PC-3 (cell line): ENCODE data around the gene CYSLTR1. TPM values are rescaled to one million over a fixed set of nuclear protein-coding genes. Genes with fewer than 3 reads are reported as not detected.
A peak's percentile ranks its signal among the peaks of the same experiment; 100 is the strongest.
"Not testable (repeated sequence)": the region's sequence is repeated elsewhere in the genome, so short reads cannot be mapped to it uniquely, and the experiment has no call there.

Source experiments
- ATAC-seq: fragments of 200-7000 bp; cut with Tn5 transposase; 2 replicates; pipeline ENCODE4 v1.9.1; 2020; ENCODE audit warnings: mild to moderate bottlenecking, moderate library complexity
- BruUV-seq: library from RNA; stranded (reverse); fragments of 400-500 nt; replicated peaks from 2 replicates; lab custom pipeline; 2021; lab: Mats Ljungman, UMichigan
- CTCF ChIA-PET: fragments of 300-600 bp; sonication (Branson Sonifier 250); formaldehyde crosslinking; loops from one replicate; lab custom pipeline; 2022; ENCODE audit warnings: antibody characterized with exemption; lab: Charles Lee
- POLR2A ChIA-PET: fragments of 300-600 bp; sonication (Branson Sonifier 250); formaldehyde crosslinking; loops from one replicate; lab custom pipeline; 2022; ENCODE audit warnings: antibody characterized with exemption; ENCODE audit not compliant: unreplicated experiment; lab: Charles Lee
- DNase-seq: peaks from one replicate; pipeline ENCODE4 v3.0.0-alpha.2; 2015
- H2AFZ ChIP-seq: fragments of 300-600 bp; sonication (generic); 2 replicates; pipeline ENCODE4 v1.6.0; 2016; ENCODE audit warnings: antibody characterized with exemption, low read length
- H3F3A ChIP-seq: fragments of 300-600 bp; sonication (generic); one replicate; pipeline ENCODE4 v1.6.0; 2017; ENCODE audit warnings: antibody characterized with exemption, low read length, control low read depth, mild to moderate bottlenecking; ENCODE audit not compliant: unreplicated experiment
- H3K27ac ChIP-seq: fragments of 300-600 bp; sonication (generic); 2 replicates; pipeline ENCODE4 v1.5.1; 2016; ENCODE audit warnings: mild to moderate bottlenecking, low read length
- H3K27me3 ChIP-seq: fragments of 300-600 bp; sonication (generic); 2 replicates; pipeline ENCODE4 v1.6.1; 2016; ENCODE audit warnings: low read length, mixed read lengths
- H3K36me3 ChIP-seq: fragments of 300-600 bp; sonication (generic); 2 replicates; pipeline ENCODE4 v1.6.1; 2016; ENCODE audit warnings: low read depth, mixed run types, low read length, mixed read lengths
- H3K4me1 ChIP-seq: fragments of 300-600 bp; sonication (generic); 2 replicates; pipeline ENCODE4 v1.5.1; 2016; ENCODE audit warnings: low read length; ENCODE audit not compliant: insufficient read depth
- H3K4me2 ChIP-seq: fragments of 300-600 bp; sonication (generic); 2 replicates; pipeline ENCODE4 v1.6.0; 2016; ENCODE audit warnings: low read length
- H3K4me3 ChIP-seq: fragments of 300-600 bp; sonication (generic); 2 replicates; pipeline ENCODE4 v1.5.1; 2016; ENCODE audit warnings: mild to moderate bottlenecking, low read length, mixed read lengths
- H3K79me2 ChIP-seq: fragments of 300-600 bp; sonication (generic); 2 replicates; pipeline ENCODE4 v1.6.1; 2017; ENCODE audit warnings: low read length, mixed read lengths
- H3K9ac ChIP-seq: fragments of 300-600 bp; sonication (generic); 2 replicates; pipeline ENCODE4 v1.6.0; 2016; ENCODE audit warnings: mild to moderate bottlenecking, low read length
- H3K9me2 ChIP-seq: fragments of 300-600 bp; sonication (generic); replicated peaks from 2 replicates; pipeline ENCODE4 v1.6.1; 2016; ENCODE audit warnings: mixed run types, low read length, mixed read lengths
- H3K9me3 ChIP-seq: fragments of 300-600 bp; sonication (generic); 2 replicates; pipeline ENCODE4 v1.6.1; 2016; ENCODE audit warnings: low read length, mixed read lengths
- H4K20me1 ChIP-seq: fragments of 300-600 bp; sonication (generic); 2 replicates; pipeline ENCODE4 v1.6.1; 2016; ENCODE audit warnings: low read length, mixed read lengths
- CTCF ChIP-seq: fragments of 300-600 bp; sonication (generic); conservative IDR thresholded peaks from 2 replicates; pipeline ENCODE4 v1.5.1; 2017; ENCODE audit warnings: antibody characterized with exemption, low read depth, mild to moderate bottlenecking, low read length
- EZH2 ChIP-seq: fragments of 300-600 bp; sonication (generic); IDR thresholded peaks from one replicate; pipeline ENCODE4 v1.6.1; 2017; ENCODE audit warnings: antibody characterized with exemption, mild to moderate bottlenecking, low read length; ENCODE audit not compliant: unreplicated experiment
- EZH2phosphoT487 ChIP-seq: fragments of 300-600 bp; sonication (generic); IDR thresholded peaks from 2 replicates; pipeline ENCODE4 v1.6.1; 2018; ENCODE audit warnings: mild to moderate bottlenecking, antibody characterized with exemption, low read length, borderline replicate concordance
- intact Hi-C: fragments of 100-400 bp; cut with micrococcal nuclease; formaldehyde crosslinking; loops from 2 replicates; pipeline ENCODE4 v1.9.0; 2023
- total RNA-seq: library from RNA; depleted of rRNA; stranded (reverse); fragments of >200 nt; gene quantifications from 2 replicates; pipeline ENCODE4 v1.2.3, GENCODE V29; 2014

CYSLTR1 gene
- total RNA-seq, 1 experiment from 2014 or later: not detected

GRCh38 chrX:78307665-78308064 lies 19.7 kb downstream of the CYSLTR1 start:
- DNase-seq: peak; percentile 82
- intact Hi-C loops: no loop called here
- no peak overlapping the region for H3K9ac ChIP-seq
- H2AFZ ChIP-seq: no peak overlapping the region
- no peaks in the 10 kb centered on the region for H3K79me2 ChIP-seq
- no peaks in the 10 kb centered on the region for H3K27me3 ChIP-seq
- TF ChIP-seq EZH2 (no peak), EZH2phosphoT487 (no peak), CTCF (no peak)
- no peaks in the 10 kb centered on the region for H3K9me3 ChIP-seq
- H4K20me1 ChIP-seq: no peaks in the 10 kb centered on the region
- BruUV-seq: no TSS peak
- no peak overlapping the region for H3K4me3 ChIP-seq
- H3F3A ChIP-seq: no peaks in the 10 kb centered on the region
- H3K4me2 ChIP-seq: no peak overlapping the region
- ATAC-seq: peak; percentile 52
- CTCF ChIA-PET: no interaction called here
- no peaks in the 10 kb centered on the region for H3K36me3 ChIP-seq
- H3K9me2 ChIP-seq: no peaks in the 10 kb centered on the region
- H3K4me1 ChIP-seq: peaks cover 52% of the 10 kb centered on the region
- peak overlapping the region; percentile 58 for H3K27ac ChIP-seq
- POLR2A ChIA-PET: no interaction called here

GRCh38 chrX:78303086-78303485 lies 24.3 kb downstream of the CYSLTR1 start:
- Histone ChIP-seq H3K27ac (no peak overlapping the region), H3K4me2 (no peak overlapping the region), H3K36me3 (no peaks in the 10 kb centered on the region), H3K9me3 (0 out of 2 replicates have a peak, but pooled peaks cover 3% of the 10 kb centered on the region), H3K79me2 (no peaks in the 10 kb centered on the region), H3K4me3 (no peak overlapping the region), H3K9me2 (no peaks in the 10 kb centered on the region), H3K27me3 (no peaks in the 10 kb centered on the region), H4K20me1 (no peaks in the 10 kb centered on the region), H3K4me1 (peaks cover 11% of the 10 kb centered on the region), H2AFZ (no peak overlapping the region), H3K9ac (no peak overlapping the region), H3F3A (no peaks in the 10 kb centered on the region)
- CTCF ChIA-PET: no interaction called here
- POLR2A ChIA-PET: no interaction called here
- intact Hi-C loops: no loop called here
- no peak for DNase-seq
- TF ChIP-seq CTCF: no peak
- TF ChIP-seq EZH2: no peak
- ATAC-seq: no peak
- no TSS peak for BruUV-seq

GRCh38 chrX:78300933-78301332 lies 26.5 kb downstream of the CYSLTR1 start:
- CTCF ChIA-PET, ATAC-seq: not testable (repeated sequence)

More at GRCh38 chrX:78300933-78301332, 26.5 kb downstream of the CYSLTR1 start:
- H4K20me1 ChIP-seq, H3K27me3 ChIP-seq, H3K79me2 ChIP-seq, H3F3A ChIP-seq, DNase-seq, H3K9me2 ChIP-seq, H2AFZ ChIP-seq, BruUV-seq, H3K36me3 ChIP-seq, intact Hi-C loops, H3K9ac ChIP-seq, H3K9me3 ChIP-seq, H3K27ac ChIP-seq, H3K4me3 ChIP-seq, H3K4me1 ChIP-seq, H3K4me2 ChIP-seq, POLR2A ChIA-PET: not testable (repeated sequence)
